Measurements from ENCODE around the gene PRKCZ.
"Not testable (repeated sequence)": the region's sequence is repeated elsewhere in the genome, so short reads cannot be mapped to it uniquely, and the experiment has no call there.

DNA sequence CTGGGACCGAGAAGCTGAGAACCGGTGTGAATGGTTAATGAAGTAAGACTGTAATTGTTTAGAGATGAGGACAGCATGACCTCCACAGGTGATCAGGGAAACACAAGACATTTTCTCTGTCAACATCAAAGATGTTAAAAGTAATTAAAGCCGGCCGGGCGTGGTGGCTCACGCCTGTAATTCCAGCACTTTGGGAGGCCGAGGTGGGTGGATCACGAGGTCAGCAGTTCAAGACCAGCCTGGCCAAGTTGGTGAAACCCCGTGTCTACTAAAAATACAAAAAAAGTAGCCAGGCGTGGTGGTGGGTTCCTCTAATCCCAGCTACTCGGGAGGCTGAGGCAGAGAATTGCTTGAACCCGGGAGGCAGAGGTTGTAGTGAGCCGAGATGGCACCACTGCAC is 88.9 kb downstream of the PRKCZ start:
- not testable (repeated sequence) for TF ChIP-seq CTCF (conservative IDR thresholded peaks at IDR 0.05; ENCODE audit: low read length); EZH2phosphoT487 (IDR thresholded peaks at IDR 0.05; ENCODE audit: borderline replicate concordance, low read depth, low read length)
